CD4-positive, alpha-beta T cell (primary cell): Measurements from ENCODE around the gene ATAD3C. TPM values are rescaled to one million over a fixed set of nuclear protein-coding genes. Genes with fewer than 3 reads are reported as not detected.
A peak's percentile ranks its signal among the peaks of the same experiment; 100 is the strongest.
"Not testable (repeated sequence)": the region's sequence is repeated elsewhere in the genome, so short reads cannot be mapped to it uniquely, and the experiment has no call there.

ENCODE experiments used
- ATAC-seq: fragments of 200-7000 bp; cut with Tn5 transposase; one replicate; pipeline ENCODE4 v1.10.0; 2022; ENCODE audit warnings: mild to moderate bottlenecking; ENCODE audit not compliant: poor library complexity
- CTCF ChIA-PET: fragments of 350-600 bp; sonication (Branson Sonifier 250); formaldehyde crosslinking; loops from one replicate; lab custom pipeline; 2021; ENCODE audit warnings: antibody characterized with exemption, inconsistent platforms; lab: Charles Lee
- POLR2A ChIA-PET: fragments of 350-600 bp; sonication (Branson Sonifier 250); formaldehyde crosslinking; loops from one replicate; lab custom pipeline; 2021; ENCODE audit warnings: antibody characterized with exemption, inconsistent platforms; lab: Charles Lee
- DNase-seq, 14 experiments: peaks; one replicate each; pipeline ENCODE4 v3.0.0-alpha.2; 2013 to 2020; ENCODE audit warnings: mixed read lengths in 2 of 14
- H3K27ac ChIP-seq, 2 donors: one replicate each; pipeline versions ENCODE4 v1.5.1 to v1.7.0; 2013; ENCODE audit warnings: low read length in 2 of 2, low read depth in 1 of 2, mild to moderate bottlenecking in 1 of 2
- H3K27me3 ChIP-seq, 2 experiments: 1 replicate in 1 of 2; 2 replicates in 1 of 2; pipeline versions ENCODE4 v1.6.1 to v1.7.0; 2013; ENCODE audit warnings: low read length in 2 of 2, control low read depth in 1 of 2, mild to moderate bottlenecking in 1 of 2, moderate library complexity in 1 of 2; ENCODE audit not compliant: insufficient read depth in 2 of 2, control insufficient read depth in 1 of 2
- H3K36me3 ChIP-seq: one replicate; pipeline ENCODE4 v1.6.1; 2013; ENCODE audit warnings: low read length, control low read depth; ENCODE audit not compliant: insufficient read depth
- H3K4me1 ChIP-seq: one replicate; pipeline ENCODE4 v1.6.1; 2013; ENCODE audit warnings: low read length, control low read depth; ENCODE audit not compliant: insufficient read depth
- H3K4me3 ChIP-seq: one replicate; pipeline ENCODE4 v1.5.1; 2013; ENCODE audit warnings: mild to moderate bottlenecking, low read length, moderate library complexity
- H3K9me3 ChIP-seq, 2 experiments: 1 replicate in 1 of 2; 2 replicates in 1 of 2; pipeline versions ENCODE4 v1.6.1 to v1.7.0; 2013; ENCODE audit warnings: low read length in 2 of 2, mild to moderate bottlenecking in 2 of 2, control low read depth in 1 of 2, moderate library complexity in 1 of 2; ENCODE audit not compliant: control insufficient read depth in 1 of 2, insufficient read depth in 1 of 2
- H3K27ac Mint-ChIP-seq: one replicate; pipeline ENCODE4 v1.8.0; 2020; ENCODE audit warnings: mixed read lengths
- H3K27me3 Mint-ChIP-seq: one replicate; pipeline ENCODE4 v1.8.0; 2021; ENCODE audit warnings: mixed read lengths
- H3K36me3 Mint-ChIP-seq: one replicate; pipeline ENCODE4 v1.8.0; 2021; ENCODE audit warnings: low read depth, mixed read lengths
- H3K4me1 Mint-ChIP-seq: one replicate; pipeline ENCODE4 v1.8.0; 2021; ENCODE audit warnings: low read depth, mixed read lengths
- H3K4me3 Mint-ChIP-seq: one replicate; pipeline ENCODE4 v1.8.0; 2020; ENCODE audit warnings: mild to moderate bottlenecking, mixed read lengths
- H3K9me3 Mint-ChIP-seq: one replicate; pipeline ENCODE4 v1.8.0; 2020; ENCODE audit warnings: mixed read lengths
- CTCF ChIP-seq: fragments of 200-600 bp; IDR thresholded peaks from one replicate; pipeline ENCODE4 v1.8.0; 2022; ENCODE audit warnings: antibody characterized with exemption, mild to moderate bottlenecking
- intact Hi-C, 2 experiments: fragments of 100-400 bp; cut with DNase I in 1 of 2; cut with micrococcal nuclease in 1 of 2; formaldehyde crosslinking; loops; one replicate each; pipeline versions ENCODE4 v1.15.1 to v1.9.0; 2023 to 2025; cut with DNase I, micrococcal nuclease
- total RNA-seq, 174 experiments: library from RNA in 2 of 174; stranded (reverse) in 2 of 174; gene quantifications; one replicate each; pipeline ENCODE4 v1.2.3 and lab custom pipeline; 2021 to 2026

ATAD3C gene
- total RNA-seq, 2 experiments from 2014 or later, result 0.28 to 0.74 TPM

- Histone ChIP-seq H3K4me3 (no peak overlapping the region), H3K27me3 (no peaks in the 10 kb centered on the region), H3K9me3 (peaks cover 14 to 36% of the 10 kb centered on the region in 2 experiments), H3K4me1 (no peaks in the 10 kb centered on the region), H3K36me3 (peaks cover 48% of the 10 kb centered on the region), H3K27ac (no peak overlapping the region)
- H3K27ac Mint-ChIP-seq, result no peak overlapping the region
- H3K4me1 Mint-ChIP-seq, result no peaks in the 10 kb centered on the region
- intact Hi-C loops, result no loop called here
- no peak overlapping the region for H3K4me3 Mint-ChIP-seq
- CTCF ChIA-PET, result interaction anchor here (0.6 kb wide), 1 partner anchor 191 kb away, joined by 4 read pairs; no protein-coding TSS in a partner anchor
- peaks cover 70% of the 10 kb centered on the region for H3K36me3 Mint-ChIP-seq
- peaks cover 2% of the 10 kb centered on the region for H3K9me3 Mint-ChIP-seq
- DNase-seq (no peak), ATAC-seq (no peak)
- POLR2A ChIA-PET, result no interaction called here
- no peaks in the 10 kb centered on the region for H3K27me3 Mint-ChIP-seq
- no peak for TF ChIP-seq CTCF
Measured at GRCh38 chr1:1491601-1492000, 42.1 kb downstream of the ATAD3C start.

GRCh38 chr1:1494311-1494710 lies 44.8 kb downstream of the ATAD3C start:
- H3K27ac Mint-ChIP-seq, H3K27me3 ChIP-seq, CTCF ChIA-PET, H3K27ac ChIP-seq, H3K4me3 ChIP-seq, H3K9me3 Mint-ChIP-seq, H3K4me1 Mint-ChIP-seq, ATAC-seq, POLR2A ChIA-PET, H3K4me3 Mint-ChIP-seq, H3K4me1 ChIP-seq, H3K27me3 Mint-ChIP-seq, DNase-seq: not testable (repeated sequence)
- H3K36me3 Mint-ChIP-seq, result peaks cover 51% of the 10 kb centered on the region
- intact Hi-C loops, result loop anchor here in 1 of 2 experiments (2.0 kb wide), 1 partner anchor 40 kb away; no protein-coding TSS in a partner anchor
- H3K36me3 ChIP-seq, result peaks cover 29% of the 10 kb centered on the region
- H3K9me3 ChIP-seq, result peaks cover 14 to 36% of the 10 kb centered on the region in 2 experiments

GRCh38 chr1:1495461-1495975 lies 46.0 kb downstream of the ATAD3C start:
- CTCF ChIA-PET, result not testable (repeated sequence)
- ATAC-seq, result peak; percentile 24

GRCh38 chr1:1504777-1505365 lies 55.4 kb downstream of the ATAD3C start:
- peaks cover 11% of the 10 kb centered on the region for H3K4me1 Mint-ChIP-seq
- Histone ChIP-seq H3K4me1 (peaks cover 14% of the 10 kb centered on the region), H3K4me3 (peak overlapping the region; percentile 20)
- peak; percentile 76 for ATAC-seq
- H3K27me3 Mint-ChIP-seq, H3K36me3 ChIP-seq, H3K36me3 Mint-ChIP-seq, H3K9me3 Mint-ChIP-seq, intact Hi-C loops, H3K9me3 ChIP-seq, H3K27me3 ChIP-seq, H3K27ac ChIP-seq: not testable (repeated sequence)
- CTCF ChIA-PET, result interaction anchor here (0.7 to 1.5 kb wide), 6 partner anchors 25 to 133 kb away, joined by 3 to 5 read pairs (median 4); no protein-coding TSS in a partner anchor
- H3K27ac Mint-ChIP-seq, result peak overlapping the region; percentile 69
- H3K4me3 Mint-ChIP-seq, result peak overlapping the region; percentile 80
- peak; percentile 56 to 84 (median 68) for DNase-seq
- POLR2A ChIA-PET, result interaction anchor here (0.6 to 1.7 kb wide), 5 partner anchors 42 to 130 kb away, joined by 3 to 6 read pairs (median 5); partner anchors contain the start of genes AURKAIP1, CCNL2 and MIB2
- peak; percentile 68 for TF ChIP-seq CTCF

More at GRCh38 chr1:1495461-1495975, 46.0 kb downstream of the ATAD3C start:
- H3K4me1 ChIP-seq, H3K27ac Mint-ChIP-seq, H3K9me3 Mint-ChIP-seq, POLR2A ChIA-PET, DNase-seq, H3K4me1 Mint-ChIP-seq, H3K27me3 ChIP-seq, H3K4me3 Mint-ChIP-seq, H3K27ac ChIP-seq, H3K4me3 ChIP-seq, H3K27me3 Mint-ChIP-seq: not testable (repeated sequence)
- intact Hi-C loops, result loop anchor here in 1 of 2 experiments (2.0 kb wide), 1 partner anchor 39 kb away; no protein-coding TSS in a partner anchor
- Histone ChIP-seq H3K9me3 (peaks cover 14 to 31% of the 10 kb centered on the region in 2 experiments), H3K36me3 (peaks cover 21% of the 10 kb centered on the region)
- peaks cover 45% of the 10 kb centered on the region for H3K36me3 Mint-ChIP-seq

- H3K36me3 ChIP-seq, H3K36me3 Mint-ChIP-seq, H3K27me3 Mint-ChIP-seq, H3K9me3 ChIP-seq, H3K9me3 Mint-ChIP-seq, H3K27me3 ChIP-seq, intact Hi-C loops, H3K27ac ChIP-seq: not testable (repeated sequence)
- POLR2A ChIA-PET, result interaction anchor here (1.5 to 1.7 kb wide), 2 partner anchors 106 to 130 kb away, joined by 5 to 6 read pairs; partner anchors contain the start of genes AURKAIP1 and CCNL2
- Histone ChIP-seq H3K4me1 (peaks cover 14% of the 10 kb centered on the region), H3K4me3 (peak overlapping the region; percentile 20)
- CTCF ChIA-PET, result interaction anchor here (0.8 to 1.5 kb wide), 5 partner anchors 25 to 134 kb away, joined by 3 to 4 read pairs (median 4); no protein-coding TSS in a partner anchor
- peak; percentile 28 for ATAC-seq
- Mint-ChIP-seq H3K27ac (peak overlapping the region; percentile 69), H3K4me3 (peak overlapping the region; percentile 80), H3K4me1 (peaks cover 11% of the 10 kb centered on the region)
- peak in 3 of 14 experiments; percentile 6 to 32 (median 20) for DNase-seq
Measured at GRCh38 chr1:1505366-1505798, 55.9 kb downstream of the ATAD3C start.
